H9 (cell line): ENCODE data around the gene TTLL12. TPM values are rescaled to one million over a fixed set of nuclear protein-coding genes. Genes with fewer than 3 reads are reported as not detected.

Source experiments
- DNase-seq: peaks from one replicate; pipeline ENCODE4 v3.0.0-alpha.2; 2017
- H2AFZ ChIP-seq: one replicate; pipeline ENCODE4 v1.6.1; 2013; ENCODE audit warnings: mild to moderate bottlenecking, low read length, control low read depth, moderate library complexity
- H2AK5ac ChIP-seq: 2 replicates; pipeline ENCODE4 v1.6.1; 2013; ENCODE audit warnings: low read length, control low read depth, mixed read lengths; ENCODE audit not compliant: insufficient read length
- H2BK120ac ChIP-seq: one replicate; pipeline ENCODE4 v1.6.1; 2013; ENCODE audit warnings: low read depth, mild to moderate bottlenecking, low read length, control low read depth, inconsistent platforms; ENCODE audit not compliant: poor library complexity, severe bottlenecking
- H2BK12ac ChIP-seq: 2 replicates; pipeline ENCODE4 v1.6.1; 2013; ENCODE audit warnings: low read length, control low read depth, mixed read lengths, low read depth; ENCODE audit not compliant: insufficient read length
- H2BK15ac ChIP-seq: 2 replicates; pipeline ENCODE4 v1.6.1; 2013; ENCODE audit warnings: low read depth, low read length, control low read depth
- H2BK20ac ChIP-seq: one replicate; pipeline ENCODE4 v1.6.1; 2013; ENCODE audit warnings: low read depth, mild to moderate bottlenecking, low read length, control low read depth, inconsistent platforms; ENCODE audit not compliant: poor library complexity, severe bottlenecking
- H2BK5ac ChIP-seq: 2 replicates; pipeline ENCODE4 v1.6.1; 2013; ENCODE audit warnings: low read length, control low read depth, mixed read lengths; ENCODE audit not compliant: insufficient read length
- H3K14ac ChIP-seq: 2 replicates; pipeline ENCODE4 v1.6.1; 2013; ENCODE audit warnings: low read length, control low read depth; ENCODE audit not compliant: insufficient read depth
- H3K18ac ChIP-seq: 2 replicates; pipeline ENCODE4 v1.6.1; 2013; ENCODE audit warnings: low read depth, mild to moderate bottlenecking, mixed read lengths, low read length, control low read depth; ENCODE audit not compliant: insufficient read length
- H3K23ac ChIP-seq: 2 replicates; pipeline ENCODE4 v1.6.1; 2013; ENCODE audit warnings: low read length, control low read depth, mixed read lengths, low read depth; ENCODE audit not compliant: insufficient read length
- H3K23me2 ChIP-seq: 2 replicates; pipeline ENCODE4 v1.6.1; 2013; ENCODE audit warnings: low read depth, mild to moderate bottlenecking, mixed read lengths, low read length, control low read depth; ENCODE audit not compliant: insufficient read length, poor library complexity, severe bottlenecking
- H3K27ac ChIP-seq: 2 replicates; pipeline ENCODE4 v1.5.1; 2013; ENCODE audit warnings: low read length, control low read depth, mixed read lengths, low read depth; ENCODE audit not compliant: insufficient read length
- H3K27me3 ChIP-seq: 2 replicates; pipeline ENCODE4 v1.6.1; 2013; ENCODE audit warnings: low read length, control low read depth, inconsistent platforms; ENCODE audit not compliant: insufficient read depth
- H3K4ac ChIP-seq: 2 replicates; pipeline ENCODE4 v1.6.1; 2013; ENCODE audit warnings: low read depth, mild to moderate bottlenecking, control low read depth, inconsistent platforms, low read length, moderate library complexity
- H3K4me1 ChIP-seq: 2 replicates; pipeline ENCODE4 v1.6.1; 2013; ENCODE audit warnings: low read length, control low read depth, inconsistent platforms; ENCODE audit not compliant: insufficient read depth
- H3K4me2 ChIP-seq: 2 replicates; pipeline ENCODE4 v1.6.1; 2013; ENCODE audit warnings: low read length, control low read depth, mixed read lengths; ENCODE audit not compliant: insufficient read length, insufficient read depth
- H3K56ac ChIP-seq: 2 replicates; pipeline ENCODE4 v1.6.1; 2013; ENCODE audit warnings: low read depth, mild to moderate bottlenecking, mixed read lengths, low read length, control low read depth; ENCODE audit not compliant: insufficient read length
- H3K79me1 ChIP-seq: 2 replicates; pipeline ENCODE4 v1.6.1; 2013; ENCODE audit warnings: low read depth, mild to moderate bottlenecking, moderate library complexity, low read length, control low read depth, inconsistent platforms; ENCODE audit not compliant: insufficient read depth, poor library complexity, severe bottlenecking
- H3K79me2 ChIP-seq: 2 replicates; pipeline ENCODE4 v1.6.1; 2013; ENCODE audit warnings: low read length, control low read depth, inconsistent platforms; ENCODE audit not compliant: insufficient read depth
- H3K9ac ChIP-seq: 2 replicates; pipeline ENCODE4 v1.6.1; 2013; ENCODE audit warnings: low read length, control low read depth, mixed read lengths; ENCODE audit not compliant: insufficient read length; ENCODE audit errors: extremely low read depth
- H3K9me3 ChIP-seq: one replicate; pipeline ENCODE4 v1.6.1; 2013; ENCODE audit warnings: low read depth, low read length, inconsistent platforms; ENCODE audit not compliant: control insufficient read depth
- H3T11ph ChIP-seq: one replicate; pipeline ENCODE4 v1.6.1; 2013; ENCODE audit warnings: mild to moderate bottlenecking, low read length, control low read depth, inconsistent platforms
- H4K20me1 ChIP-seq: one replicate; pipeline ENCODE4 v1.6.1; 2013; ENCODE audit not compliant: control insufficient read depth, insufficient read length, insufficient read depth
- H4K5ac ChIP-seq: 2 replicates; pipeline ENCODE4 v1.6.1; 2013; ENCODE audit warnings: low read depth, mild to moderate bottlenecking, mixed read lengths, low read length, control low read depth; ENCODE audit not compliant: insufficient read length
- H4K8ac ChIP-seq: replicated peaks from 2 replicates; pipeline ENCODE4 v1.6.1; 2013; ENCODE audit warnings: low read length, control low read depth, mixed read lengths, low read depth; ENCODE audit not compliant: insufficient read length
- H4K91ac ChIP-seq: 2 replicates; pipeline ENCODE4 v1.6.1; 2013; ENCODE audit warnings: low read depth, mild to moderate bottlenecking, moderate library complexity, mixed read lengths, low read length, control low read depth; ENCODE audit not compliant: insufficient read length
- H3K27ac Mint-ChIP-seq, 3 experiments: 2 replicates in 2 of 3; 3 replicates in 1 of 3; pipeline ENCODE4 v1.8.0; 2020 to 2021; ENCODE audit warnings: mixed read lengths in 3 of 3, mild to moderate bottlenecking in 1 of 3, moderate library complexity in 1 of 3
- H3K27me3 Mint-ChIP-seq: 2 replicates; pipeline ENCODE4 v1.8.0; 2021; ENCODE audit warnings: low read depth, mild to moderate bottlenecking, moderate library complexity, mixed read lengths
- H3K36me3 Mint-ChIP-seq, 3 experiments: 2 replicates in 2 of 3; 3 replicates in 1 of 3; pipeline ENCODE4 v1.8.0; 2020 to 2021; ENCODE audit warnings: low read depth in 3 of 3, mixed read lengths in 3 of 3; ENCODE audit not compliant: insufficient read depth in 1 of 3
- H3K4me1 Mint-ChIP-seq, 2 experiments: 2 replicates each; pipeline ENCODE4 v1.8.0; 2020; ENCODE audit warnings: mixed read lengths in 2 of 2
- H3K4me3 Mint-ChIP-seq, 2 experiments: 2 replicates in 1 of 2; 3 replicates in 1 of 2; pipeline ENCODE4 v1.8.0; 2020 to 2021; ENCODE audit warnings: mild to moderate bottlenecking in 2 of 2, mixed read lengths in 2 of 2, moderate library complexity in 1 of 2
- H3K9me3 Mint-ChIP-seq, 2 experiments: 2 replicates in 1 of 2; 3 replicates in 1 of 2; pipeline ENCODE4 v1.8.0; 2020; ENCODE audit warnings: mild to moderate bottlenecking in 2 of 2, mixed read lengths in 2 of 2, moderate library complexity in 1 of 2
- CTCF ChIP-seq: fragments of 200-600 bp; sonication (generic); conservative IDR thresholded peaks from 3 replicates; pipeline ENCODE4 v1.8.0; 2021; ENCODE audit warnings: antibody characterized with exemption, mild to moderate bottlenecking
- WGBS: extraction: QIAGEN DNeasy Blood & Tissue Kit; methylation state at CpG from one replicate; pipeline ENCODE4 v1.1.7; 2013; ENCODE audit warnings: missing lambda C conversion rate, low lambda C conversion rate, mixed read lengths; ENCODE audit not compliant: insufficient read length; ENCODE audit errors: extremely low coverage; 5-methylcytosine and 5-hydroxymethylcytosine counted together
- total RNA-seq: library from RNA; stranded (reverse); gene quantifications from 2 replicates; pipeline ENCODE4 v1.2.1, GENCODE V29; 2021

Gene TTLL12
- total RNA-seq, 1 experiment from 2014 or later, result 89.6 TPM

DNA sequence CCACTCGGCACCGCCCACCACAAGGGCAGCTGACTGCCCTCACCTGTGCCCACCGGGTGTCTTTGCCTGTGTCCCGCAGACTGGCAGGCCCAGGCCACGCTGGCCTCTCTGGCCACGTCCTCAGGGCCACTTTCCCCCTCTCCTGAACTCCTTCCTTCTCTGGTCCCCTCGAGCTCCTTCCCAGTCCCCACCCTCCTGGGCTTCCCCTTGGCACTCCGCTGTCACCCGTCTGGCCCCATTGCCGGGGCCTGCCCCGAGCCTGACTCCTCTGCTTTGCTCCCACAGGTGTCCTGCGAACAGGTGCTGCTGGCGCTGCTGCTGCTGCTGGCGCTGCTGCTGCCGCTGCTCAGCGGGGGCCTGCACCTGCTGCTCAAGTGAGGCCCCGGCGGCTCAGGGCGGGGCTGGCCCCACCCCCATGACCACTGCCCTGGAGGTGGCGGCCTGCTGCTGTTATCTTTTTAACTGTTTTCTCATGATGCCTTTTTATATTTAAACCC lies 58.0 kb downstream of the TTLL12 start:
- Histone ChIP-seq H4K91ac (no peak overlapping the region), H3K27me3 (no peaks in the 10 kb centered on the region), H4K5ac (no peak overlapping the region), H2AK5ac (no peak overlapping the region), H3K79me2 (no peaks in the 10 kb centered on the region), H2BK5ac (no peak overlapping the region), H2BK120ac (no peak overlapping the region), H3K14ac (no peak overlapping the region), H2BK15ac (no peak overlapping the region), H3K79me1 (no peaks in the 10 kb centered on the region), H3T11ph (no peak overlapping the region), H3K27ac (no peak overlapping the region), H2AFZ (no peak overlapping the region), H4K20me1 (no peaks in the 10 kb centered on the region), H3K4me1 (no peaks in the 10 kb centered on the region), H3K18ac (no peak overlapping the region), H3K9me3 (no peaks in the 10 kb centered on the region), H4K8ac (no peak overlapping the region), H3K23ac (no peak overlapping the region), H3K4me2 (no peak overlapping the region), H2BK12ac (no peak overlapping the region), H3K23me2 (no peaks in the 10 kb centered on the region), H3K4ac (no peak overlapping the region), H3K56ac (no peak overlapping the region), H3K9ac (no peak overlapping the region), H2BK20ac (no peak overlapping the region)
- TF ChIP-seq CTCF, result no peak
- Mint-ChIP-seq H3K27me3 (no peaks in the 10 kb centered on the region; the same call in 1 of the 2 replicates), H3K4me3 (no peak overlapping the region), H3K36me3 (peaks cover 2 to 22% (median 21%) of the 10 kb centered on the region in 3 experiments; a peak in 5 of 7 replicates), H3K9me3 (no peaks in the 10 kb centered on the region), H3K4me1 (peaks cover 9 to 22% of the 10 kb centered on the region in 2 experiments), H3K27ac (no peak overlapping the region; a peak in 2 of 7 replicates)
- no CpG with 5 or more reads among the region's 20 CpGs for WGBS
- DNase-seq, result no peak
